ENCODE measurements around the gene SH3TC1. TPM values are rescaled to one million over a fixed set of nuclear protein-coding genes. Genes with fewer than 3 reads are reported as not detected.

The SH3TC1 gene
- total and polyA plus RNA-seq, 10 of the 15 experiments (the other 5 are each of a cell fraction or from before 2014, with no cell fraction given): 0.19 to 47.0 (median 18.4) TPM

DNA sequence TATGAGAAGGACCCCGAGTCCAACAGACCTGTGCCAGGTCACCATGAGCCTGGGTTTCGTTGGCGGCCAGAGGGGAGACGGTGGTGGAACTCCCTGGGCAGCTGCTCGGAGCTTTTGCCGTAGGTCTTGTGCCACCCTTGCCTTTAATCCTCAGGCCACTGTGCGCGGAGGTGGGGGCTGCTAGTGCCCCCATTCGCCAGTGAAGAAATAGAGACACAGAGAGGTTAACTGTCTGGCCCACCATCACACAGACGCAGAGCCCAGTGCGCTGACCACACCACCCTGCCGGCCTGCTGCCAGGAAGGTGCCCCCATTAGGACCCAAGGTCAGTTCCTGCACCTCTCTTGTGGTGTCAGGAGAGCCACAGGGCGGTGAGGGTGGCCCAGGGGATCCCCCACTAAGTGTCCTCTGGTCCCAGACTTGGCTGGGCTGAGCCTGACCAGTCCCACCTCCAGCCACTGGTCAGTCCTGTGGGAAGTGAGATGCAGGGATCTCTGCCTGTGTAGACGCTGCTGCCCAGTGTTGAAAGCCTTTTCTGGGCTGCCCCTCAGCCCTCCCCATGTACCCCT is 42.2 kb downstream of the SH3TC1 start:
- FAIRE-seq (no peak), ATAC-seq (no peak), DNase-seq (ENCODE audit: low read depth, low spot score) (no peak)
- Histone ChIP-seq H3K27me3 (replicated peaks in 1 of 2; ENCODE audit: control insufficient read depth in 2 of 2, insufficient read depth in 2 of 2, low read length in 1 of 2) (no peaks in the 10 kb centered on the region), H3K36me3 (ENCODE audit: control insufficient read depth in 2 of 2, insufficient read depth in 2 of 2, low read length in 1 of 2) (peaks cover 7% of the 10 kb centered on the region in 2 experiments; a peak in 3 of 4 replicates), H3K4me1 (ENCODE audit: control insufficient read depth, insufficient read depth, low read length) (peaks cover 3% of the 10 kb centered on the region), H4K20me1 (ENCODE audit: control insufficient read depth, insufficient read depth) (no peaks in the 10 kb centered on the region), H3K4me3 (no peak overlapping the region), H3K4me2 (ENCODE audit: control insufficient read depth, insufficient read depth) (no peak overlapping the region), H2AFZ (ENCODE audit: control insufficient read depth, low read depth, low read length) (no peak overlapping the region), H3K9ac (ENCODE audit: control insufficient read depth, insufficient read depth, low read length) (no peak overlapping the region), H3K9me3 (replicated peaks; ENCODE audit: control insufficient read depth, insufficient read depth, low read length) (no peaks in the 10 kb centered on the region), H3K79me2 (ENCODE audit: control insufficient read depth, insufficient read depth, low read length) (no peaks in the 10 kb centered on the region), H3K27ac (ENCODE audit: control insufficient read depth, insufficient read depth) (no peak overlapping the region)
- TF ChIP-seq POLR2A (IDR thresholded peaks at IDR 0.05; ENCODE audit: low read depth, low read length): peak; percentile 25; the same call in 1 of the 2 replicates
- no peak for TF ChIP-seq NFXL1 (IDR thresholded peaks at IDR 0.05; ENCODE audit: borderline replicate concordance)
- TF ChIP-seq RAD51 (IDR thresholded peaks at IDR 0.05): no peak
- intact Hi-C loops (cut with micrococcal nuclease; ENCODE audit: unreplicated experiment): loop anchor here (10.0 kb wide), 1 partner anchor 354 kb away; the partner anchor contains the start of gene CPZ
- SMC1A ChIA-PET (ENCODE audit: uncharacterized antibody, unreplicated experiment): interaction anchor here (1.1 to 1.5 kb wide), 3 partner anchors 9 to 21 kb away, joined by 3 to 4 read pairs (median 3); no protein-coding TSS in a partner anchor
- POLR2A ChIA-PET: no interaction called here
- RAD21 ChIA-PET (ENCODE audit: unreplicated experiment): interaction anchor here (1.2 to 1.7 kb wide), 3 partner anchors 42 to 162 kb away, joined by 3 to 9 read pairs (median 4); partner anchors contain the start of gene SH3TC1
- in situ Hi-C loops (cut with MboI): loop anchor here (5.0 kb wide), 1 partner anchor 161 kb away; no protein-coding TSS in a partner anchor
- WGBS (ENCODE audit: insufficient coverage, insufficient replicate concordance, low lambda C conversion rate, missing lambda C conversion rate): 88% methylated on average over 14 of the region's 14 CpGs
- BruUV-seq (replicated peaks): no TSS peak
- CTCF ChIA-PET: interaction anchor here (0.7 to 4.6 kb wide), 6 partner anchors 12 to 186 kb away, joined by 3 to 21 read pairs (median 11); no protein-coding TSS in a partner anchor

DNA sequence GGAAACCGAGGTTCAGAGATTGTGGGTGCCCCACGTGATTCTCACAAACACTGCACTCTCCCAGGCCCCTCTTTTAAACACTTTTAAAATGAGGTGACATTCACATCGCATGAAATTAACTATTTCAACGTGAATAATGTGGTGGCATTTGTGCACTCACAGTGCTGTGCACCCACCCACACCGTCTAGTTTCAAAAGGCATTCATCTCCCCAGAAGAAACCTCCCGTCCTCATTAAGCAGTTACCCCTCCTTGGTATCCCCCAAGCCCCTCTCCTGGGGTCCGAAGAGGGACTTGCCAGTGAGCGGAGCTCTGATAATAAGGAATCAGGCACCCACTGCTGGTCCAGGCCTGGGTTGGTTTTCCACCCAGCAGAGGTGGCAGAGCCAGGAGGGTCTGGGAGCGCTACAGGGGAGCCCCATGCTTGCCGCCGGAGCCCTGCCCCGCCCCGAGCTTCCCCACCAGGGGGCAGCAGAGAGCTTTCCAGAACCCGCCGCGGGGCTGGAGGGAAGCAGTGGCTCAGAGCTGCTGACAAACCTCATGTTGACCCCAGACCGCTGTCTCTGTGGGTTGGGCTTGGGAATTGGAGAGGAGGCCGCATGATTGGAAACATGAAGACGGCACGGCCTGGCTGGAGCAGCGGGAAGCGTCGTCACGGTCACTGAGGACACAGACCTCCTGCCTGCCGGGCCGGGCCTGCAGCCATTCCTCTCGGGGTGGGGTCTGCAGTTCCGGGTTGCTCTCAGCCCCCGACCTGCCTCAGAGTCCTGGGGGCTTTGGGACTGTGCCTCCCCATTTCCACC is 43.0 kb downstream of the SH3TC1 start:
- DNase-seq (ENCODE audit: low read depth, low spot score) (no peak), FAIRE-seq (no peak), ATAC-seq (peak; percentile 85)
- Histone ChIP-seq H4K20me1 (ENCODE audit: control insufficient read depth, insufficient read depth) (no peaks in the 10 kb centered on the region), H3K27me3 (replicated peaks in 1 of 2; ENCODE audit: control insufficient read depth in 2 of 2, insufficient read depth in 2 of 2, low read length in 1 of 2) (no peaks in the 10 kb centered on the region), H3K4me2 (ENCODE audit: control insufficient read depth, insufficient read depth) (no peak overlapping the region), H2AFZ (ENCODE audit: control insufficient read depth, low read depth, low read length) (no peak overlapping the region), H3K36me3 (ENCODE audit: control insufficient read depth in 2 of 2, insufficient read depth in 2 of 2, low read length in 1 of 2) (peaks cover 3 to 7% of the 10 kb centered on the region in 2 experiments; a peak in 3 of 4 replicates), H3K79me2 (ENCODE audit: control insufficient read depth, insufficient read depth, low read length) (no peaks in the 10 kb centered on the region), H3K4me3 (no peak overlapping the region), H3K9ac (ENCODE audit: control insufficient read depth, insufficient read depth, low read length) (no peak overlapping the region), H3K27ac (ENCODE audit: control insufficient read depth, insufficient read depth) (no peak overlapping the region), H3K9me3 (replicated peaks; ENCODE audit: control insufficient read depth, insufficient read depth, low read length) (no peaks in the 10 kb centered on the region), H3K4me1 (ENCODE audit: control insufficient read depth, insufficient read depth, low read length) (peaks cover 3% of the 10 kb centered on the region)
- SMC1A ChIA-PET (ENCODE audit: uncharacterized antibody, unreplicated experiment): interaction anchor here (1.0 to 1.9 kb wide), 8 partner anchors 9 to 162 kb away, joined by 3 to 9 read pairs (median 4); partner anchors contain the start of gene SH3TC1
- intact Hi-C loops (cut with micrococcal nuclease; ENCODE audit: unreplicated experiment) (loop anchor here (1.0 to 10.0 kb wide), 2 partner anchors 161 to 353 kb away; partner anchors contain the start of gene CPZ), in situ Hi-C loops (cut with MboI) (loop anchor here (5.0 kb wide), 1 partner anchor 160 kb away; no protein-coding TSS in a partner anchor)
- BruUV-seq (replicated peaks): no TSS peak
- RAD21 ChIA-PET (ENCODE audit: unreplicated experiment): interaction anchor here (0.6 to 1.7 kb wide), 8 partner anchors 13 to 161 kb away, joined by 3 to 19 read pairs (median 4); partner anchors contain the start of gene SH3TC1
- CTCF ChIA-PET: interaction anchor here (0.6 to 4.6 kb wide), 19 partner anchors 11 to 226 kb away, joined by 3 to 21 read pairs (median 3); partner anchors contain the start of gene ABLIM2
- POLR2A ChIA-PET: interaction anchor here (1.0 kb wide), 1 partner anchor 39 kb away, joined by 3 read pairs; no protein-coding TSS in a partner anchor
- WGBS (ENCODE audit: insufficient coverage, insufficient replicate concordance, low lambda C conversion rate, missing lambda C conversion rate): 40% methylated on average over 29 of the region's 29 CpGs
- TF ChIP-seq, protein P1, sequence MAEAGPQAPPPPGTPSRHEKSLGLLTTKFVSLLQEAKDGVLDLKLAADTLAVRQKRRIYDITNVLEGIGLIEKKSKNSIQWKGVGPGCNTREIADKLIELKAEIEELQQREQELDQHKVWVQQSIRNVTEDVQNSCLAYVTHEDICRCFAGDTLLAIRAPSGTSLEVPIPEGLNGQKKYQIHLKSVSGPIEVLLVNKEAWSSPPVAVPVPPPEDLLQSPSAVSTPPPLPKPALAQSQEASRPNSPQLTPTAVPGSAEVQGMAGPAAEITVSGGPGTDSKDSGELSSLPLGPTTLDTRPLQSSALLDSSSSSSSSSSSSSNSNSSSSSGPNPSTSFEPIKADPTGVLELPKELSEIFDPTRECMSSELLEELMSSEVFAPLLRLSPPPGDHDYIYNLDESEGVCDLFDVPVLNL (IDR thresholded peaks at IDR 0.05; ENCODE audit: low read depth, low read length): no peak
- no peak for TF ChIP-seq KDM1A (IDR thresholded peaks at IDR 0.05; ENCODE audit: borderline replicate concordance)
- peak; percentile 77 for TF ChIP-seq RAD21 (IDR thresholded peaks at IDR 0.05; ENCODE audit: insufficient read depth, low read depth, low read length)
- no peak for TF ChIP-seq ZNF207 (IDR thresholded peaks at IDR 0.05; ENCODE audit: borderline replicate concordance)
- TF ChIP-seq, protein P2, sequence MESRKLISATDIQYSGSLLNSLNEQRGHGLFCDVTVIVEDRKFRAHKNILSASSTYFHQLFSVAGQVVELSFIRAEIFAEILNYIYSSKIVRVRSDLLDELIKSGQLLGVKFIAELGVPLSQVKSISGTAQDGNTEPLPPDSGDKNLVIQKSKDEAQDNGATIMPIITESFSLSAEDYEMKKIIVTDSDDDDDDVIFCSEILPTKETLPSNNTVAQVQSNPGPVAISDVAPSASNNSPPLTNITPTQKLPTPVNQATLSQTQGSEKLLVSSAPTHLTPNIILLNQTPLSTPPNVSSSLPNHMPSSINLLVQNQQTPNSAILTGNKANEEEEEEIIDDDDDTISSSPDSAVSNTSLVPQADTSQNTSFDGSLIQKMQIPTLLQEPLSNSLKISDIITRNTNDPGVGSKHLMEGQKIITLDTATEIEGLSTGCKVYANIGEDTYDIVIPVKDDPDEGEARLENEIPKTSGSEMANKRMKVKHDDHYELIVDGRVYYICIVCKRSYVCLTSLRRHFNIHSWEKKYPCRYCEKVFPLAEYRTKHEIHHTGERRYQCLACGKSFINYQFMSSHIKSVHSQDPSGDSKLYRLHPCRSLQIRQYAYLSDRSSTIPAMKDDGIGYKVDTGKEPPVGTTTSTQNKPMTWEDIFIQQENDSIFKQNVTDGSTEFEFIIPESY (IDR thresholded peaks at IDR 0.05): peak; percentile 69; the same call in 1 of the 2 replicates
- 0 out of 2 replicates have a peak, but pooled peaks have one; percentile 23 for TF ChIP-seq NR2F1 (conservative IDR thresholded peaks at IDR 0.05)
- peak; percentile 40; the same call in 1 of the 2 replicates for TF ChIP-seq RB1 (IDR thresholded peaks at IDR 0.05; ENCODE audit: borderline replicate concordance)
- no peak for TF ChIP-seq SP1 (IDR thresholded peaks at IDR 0.05; ENCODE audit: low read depth, low read length)

Data from GM12878 (cell line).